Gastrocnemius medialis (tissue), 4 donors: Measurements from ENCODE around the gene PBX1.

Experiments
- POLR2A ChIP-seq, 2 donors: fragments of 450-650 bp; IDR thresholded peaks; one replicate each; pipeline ENCODE4 v1.6.1; 2017; ENCODE audit warnings: antibody characterized with exemption in 2 of 2, mild to moderate bottlenecking in 2 of 2, moderate library complexity in 2 of 2
- TF ChIP-seq, protein P1 (sequence below), 5 experiments: fragments of 450-650 bp in 3 of 5; fragments of 200-600 bp in 2 of 5; sonication (generic) in 2 of 5; IDR thresholded peaks in 4 of 5; conservative IDR thresholded peaks in 1 of 5; 1 replicate in 4 of 5; 2 replicates in 1 of 5; pipeline ENCODE4 v1.5.1; 2016 to 2019; ENCODE audit warnings: antibody characterized with exemption in 5 of 5, mild to moderate bottlenecking in 3 of 5, moderate library complexity in 3 of 5

DNA sequence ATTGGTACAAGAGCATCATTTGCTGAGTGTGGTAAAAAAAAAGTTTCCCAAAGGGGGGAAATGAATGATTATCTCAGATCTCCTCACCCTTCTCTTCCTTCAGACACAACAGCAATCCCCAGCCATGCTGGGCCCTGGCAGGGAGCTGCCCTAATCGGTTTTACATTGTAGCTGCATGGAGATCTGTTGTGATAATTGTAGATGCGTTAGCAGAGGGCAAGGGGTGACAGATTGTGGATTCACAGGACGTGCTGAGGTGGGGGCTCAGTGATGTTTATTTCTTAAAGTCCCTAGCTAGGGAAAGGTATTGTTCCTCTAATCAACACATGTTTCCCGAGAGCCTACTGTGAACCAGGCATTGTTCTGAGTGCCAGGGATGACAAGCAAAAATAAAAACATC, 304.1 kb downstream of the PBX1 start:
- TF ChIP-seq, protein P1, sequence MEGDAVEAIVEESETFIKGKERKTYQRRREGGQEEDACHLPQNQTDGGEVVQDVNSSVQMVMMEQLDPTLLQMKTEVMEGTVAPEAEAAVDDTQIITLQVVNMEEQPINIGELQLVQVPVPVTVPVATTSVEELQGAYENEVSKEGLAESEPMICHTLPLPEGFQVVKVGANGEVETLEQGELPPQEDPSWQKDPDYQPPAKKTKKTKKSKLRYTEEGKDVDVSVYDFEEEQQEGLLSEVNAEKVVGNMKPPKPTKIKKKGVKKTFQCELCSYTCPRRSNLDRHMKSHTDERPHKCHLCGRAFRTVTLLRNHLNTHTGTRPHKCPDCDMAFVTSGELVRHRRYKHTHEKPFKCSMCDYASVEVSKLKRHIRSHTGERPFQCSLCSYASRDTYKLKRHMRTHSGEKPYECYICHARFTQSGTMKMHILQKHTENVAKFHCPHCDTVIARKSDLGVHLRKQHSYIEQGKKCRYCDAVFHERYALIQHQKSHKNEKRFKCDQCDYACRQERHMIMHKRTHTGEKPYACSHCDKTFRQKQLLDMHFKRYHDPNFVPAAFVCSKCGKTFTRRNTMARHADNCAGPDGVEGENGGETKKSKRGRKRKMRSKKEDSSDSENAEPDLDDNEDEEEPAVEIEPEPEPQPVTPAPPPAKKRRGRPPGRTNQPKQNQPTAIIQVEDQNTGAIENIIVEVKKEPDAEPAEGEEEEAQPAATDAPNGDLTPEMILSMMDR (IDR thresholded peaks at IDR 0.05 in 4 of 5, conservative IDR thresholded peaks at IDR 0.05 in 1 of 5): no peak
- no peak for TF ChIP-seq POLR2A (IDR thresholded peaks at IDR 0.05)
